Type B pancreatic cell (in vitro differentiated cells): Measurements from ENCODE around the gene SETD4. TPM values are rescaled to one million over a fixed set of nuclear protein-coding genes. Genes with fewer than 3 reads are reported as not detected.

Source experiments
- DNase-seq: peaks from one replicate; pipeline ENCODE4 v3.0.0; 2021; ENCODE audit warnings: mixed read lengths; ENCODE audit not compliant: unreplicated experiment; ENCODE audit errors: extremely low spot score
- H3K27ac Mint-ChIP-seq: 2 replicates; pipeline ENCODE4 v1.8.0; 2021; ENCODE audit warnings: mild to moderate bottlenecking, mixed read lengths
- H3K27me3 Mint-ChIP-seq: 2 replicates; pipeline ENCODE4 v1.8.0; 2021; ENCODE audit warnings: mixed read lengths
- H3K36me3 Mint-ChIP-seq: 2 replicates; pipeline ENCODE4 v1.8.0; 2021; ENCODE audit warnings: mixed read lengths
- H3K4me1 Mint-ChIP-seq: one replicate; pipeline ENCODE4 v1.8.0; 2021; ENCODE audit warnings: mixed read lengths; ENCODE audit not compliant: unreplicated experiment
- H3K4me3 Mint-ChIP-seq: 2 replicates; pipeline ENCODE4 v1.8.0; 2021; ENCODE audit warnings: mild to moderate bottlenecking, mixed read lengths
- H3K9me3 Mint-ChIP-seq: 2 replicates; pipeline ENCODE4 v1.8.0; 2021; ENCODE audit warnings: mixed read lengths
- long read RNA-seq: library from polyadenylated mRNA; unstranded; transcript quantifications from one replicate; pipeline ENCODE4 v2.0.0, GENCODE V29; 2020
- total RNA-seq: library from RNA; stranded (reverse); gene quantifications from 2 replicates; pipeline ENCODE4 v1.2.1, GENCODE V29; 2021; ENCODE audit warnings: low replicate concordance
- TF ChIP-seq, protein P1 (sequence below): fragments of 200-600 bp; sonication (generic); conservative IDR thresholded peaks from 2 replicates; pipeline ENCODE4 v1.5.0; 2021; ENCODE audit warnings: antibody characterized with exemption, mild to moderate bottlenecking

The SETD4 gene, protein sequence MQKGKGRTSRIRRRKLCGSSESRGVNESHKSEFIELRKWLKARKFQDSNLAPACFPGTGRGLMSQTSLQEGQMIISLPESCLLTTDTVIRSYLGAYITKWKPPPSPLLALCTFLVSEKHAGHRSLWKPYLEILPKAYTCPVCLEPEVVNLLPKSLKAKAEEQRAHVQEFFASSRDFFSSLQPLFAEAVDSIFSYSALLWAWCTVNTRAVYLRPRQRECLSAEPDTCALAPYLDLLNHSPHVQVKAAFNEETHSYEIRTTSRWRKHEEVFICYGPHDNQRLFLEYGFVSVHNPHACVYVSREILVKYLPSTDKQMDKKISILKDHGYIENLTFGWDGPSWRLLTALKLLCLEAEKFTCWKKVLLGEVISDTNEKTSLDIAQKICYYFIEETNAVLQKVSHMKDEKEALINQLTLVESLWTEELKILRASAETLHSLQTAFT
- 16.7 and 26.4 TPM in 2 replicates for total RNA-seq
- long read RNA-seq, partial matches to known transcripts: 24 of 52 reads
- long read RNA-seq, other reads (novel, unspliced or antisense): 25 of 52 reads

- H3K4me3 Mint-ChIP-seq: peak within 1 kb of the TSS; percentile 97
- peaks cover 10% of the 10 kb centered on the region for H3K36me3 Mint-ChIP-seq
- peak within 1 kb of the TSS; percentile 95 for H3K27ac Mint-ChIP-seq
Measured at GRCh38 chr21:36060159-36060921, at the start of gene SETD4. Gene SETD4, minus strand, starts transcription at chr21:36060526. Its CDS starts 1,638 bp downstream, at chr21:36058888.

GRCh38 chr21:36109868-36110267 is 49.5 kb upstream of the SETD4 start:
- no peaks in the 10 kb centered on the region for H3K36me3 Mint-ChIP-seq
- no peaks in the 10 kb centered on the region for H3K9me3 Mint-ChIP-seq
- H3K4me3 Mint-ChIP-seq: no peak overlapping the region

More at GRCh38 chr21:36060159-36060921, at the start of gene SETD4:
- no peaks in the 10 kb centered on the region for H3K9me3 Mint-ChIP-seq
- peaks cover 8% of the 10 kb centered on the region for H3K4me1 Mint-ChIP-seq
- DNase-seq: peak; percentile 95
- no peaks in the 10 kb centered on the region for H3K27me3 Mint-ChIP-seq
- TF ChIP-seq, protein P1, sequence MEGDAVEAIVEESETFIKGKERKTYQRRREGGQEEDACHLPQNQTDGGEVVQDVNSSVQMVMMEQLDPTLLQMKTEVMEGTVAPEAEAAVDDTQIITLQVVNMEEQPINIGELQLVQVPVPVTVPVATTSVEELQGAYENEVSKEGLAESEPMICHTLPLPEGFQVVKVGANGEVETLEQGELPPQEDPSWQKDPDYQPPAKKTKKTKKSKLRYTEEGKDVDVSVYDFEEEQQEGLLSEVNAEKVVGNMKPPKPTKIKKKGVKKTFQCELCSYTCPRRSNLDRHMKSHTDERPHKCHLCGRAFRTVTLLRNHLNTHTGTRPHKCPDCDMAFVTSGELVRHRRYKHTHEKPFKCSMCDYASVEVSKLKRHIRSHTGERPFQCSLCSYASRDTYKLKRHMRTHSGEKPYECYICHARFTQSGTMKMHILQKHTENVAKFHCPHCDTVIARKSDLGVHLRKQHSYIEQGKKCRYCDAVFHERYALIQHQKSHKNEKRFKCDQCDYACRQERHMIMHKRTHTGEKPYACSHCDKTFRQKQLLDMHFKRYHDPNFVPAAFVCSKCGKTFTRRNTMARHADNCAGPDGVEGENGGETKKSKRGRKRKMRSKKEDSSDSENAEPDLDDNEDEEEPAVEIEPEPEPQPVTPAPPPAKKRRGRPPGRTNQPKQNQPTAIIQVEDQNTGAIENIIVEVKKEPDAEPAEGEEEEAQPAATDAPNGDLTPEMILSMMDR: no peak

DNA sequence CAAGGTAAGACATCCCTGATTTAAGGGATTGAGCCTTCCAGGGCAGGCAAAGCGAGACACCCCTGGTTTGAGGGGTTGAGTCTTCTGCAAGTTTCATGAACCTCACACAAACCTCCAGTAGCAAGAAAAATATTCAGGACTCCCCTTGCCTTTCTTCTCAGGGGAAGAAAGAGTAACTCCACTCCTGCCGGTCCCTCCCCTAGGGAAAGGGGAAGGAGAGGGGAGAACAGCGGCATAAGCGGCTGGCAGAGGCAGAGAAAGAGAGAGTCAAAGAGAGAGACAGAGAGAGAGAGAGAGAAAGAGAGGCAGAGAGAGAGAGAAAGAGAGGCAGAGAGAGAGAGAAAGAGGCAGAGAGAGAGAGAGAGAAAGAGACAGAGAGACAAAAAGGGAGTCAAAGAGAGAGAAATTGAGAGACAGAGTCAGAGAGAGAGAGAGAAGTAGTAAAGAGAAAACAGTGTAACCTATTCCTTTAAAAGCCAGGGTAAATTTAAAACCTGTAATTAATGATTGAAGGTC is 45.1 kb upstream of the SETD4 start:
- H3K4me1 Mint-ChIP-seq: peaks cover 7% of the 10 kb centered on the region
- TF ChIP-seq, protein P1: no peak
- no peak overlapping the region for H3K4me3 Mint-ChIP-seq
- peaks cover 4% of the 10 kb centered on the region for H3K36me3 Mint-ChIP-seq
- H3K27ac Mint-ChIP-seq: no peak overlapping the region
- peaks cover 15% of the 10 kb centered on the region for H3K9me3 Mint-ChIP-seq
- no peak for DNase-seq
- peaks cover 37% of the 10 kb centered on the region for H3K27me3 Mint-ChIP-seq

More at GRCh38 chr21:36109868-36110267, 49.5 kb upstream of the SETD4 start:
- no peak overlapping the region for H3K27ac Mint-ChIP-seq
- TF ChIP-seq, protein P1: no peak
- DNase-seq: no peak
- peaks cover 16% of the 10 kb centered on the region for H3K4me1 Mint-ChIP-seq
- peaks cover 25% of the 10 kb centered on the region for H3K27me3 Mint-ChIP-seq

DNA sequence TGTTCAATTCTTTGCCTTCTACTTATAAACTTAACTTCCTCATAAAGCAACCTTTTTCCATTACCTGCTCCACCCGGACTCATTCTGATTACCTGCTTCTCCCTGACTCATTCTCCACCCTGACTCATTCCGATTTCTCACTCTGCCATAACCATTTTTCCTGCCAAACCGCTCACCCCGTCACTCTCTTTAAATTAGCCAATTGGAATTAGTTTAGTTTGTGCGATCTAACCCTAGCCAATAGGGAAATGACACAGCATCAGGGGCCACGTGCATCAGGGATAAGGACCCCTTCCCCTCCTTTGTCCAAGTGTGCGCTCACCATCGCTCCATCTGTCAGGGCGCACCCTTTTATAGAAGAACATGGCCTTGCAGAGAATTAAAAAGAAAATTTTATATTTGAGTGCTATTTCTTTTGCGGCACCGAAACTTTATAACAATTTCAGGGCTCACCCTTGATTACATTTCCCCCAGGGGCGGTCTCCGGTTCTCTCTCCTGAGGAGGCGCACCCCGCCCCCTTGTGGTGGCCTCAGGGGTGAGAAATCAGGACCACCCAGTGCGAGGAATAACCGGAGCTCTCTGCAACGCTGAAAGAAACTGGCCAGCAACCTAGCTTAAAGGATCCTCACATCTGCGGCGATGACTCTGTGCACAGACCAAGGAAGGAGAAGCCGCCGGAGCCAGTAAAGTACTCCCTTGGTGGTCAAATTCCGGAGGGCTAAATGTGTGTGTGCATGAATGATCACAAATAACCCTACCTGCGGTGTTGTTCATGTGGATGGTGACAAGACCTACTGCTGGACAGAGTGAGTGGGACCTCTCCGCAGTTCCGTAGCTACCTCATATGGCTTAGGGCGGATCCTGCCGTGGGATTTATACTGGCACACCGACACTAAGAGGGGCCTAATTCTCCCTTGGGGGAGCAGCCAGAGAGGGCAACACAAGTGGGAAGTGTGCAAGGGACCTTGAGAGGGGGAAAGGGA is 44.3 kb upstream of the SETD4 start:
- Mint-ChIP-seq H3K4me3 (peak overlapping the region; percentile 23), H3K27me3 (peaks cover 40% of the 10 kb centered on the region), H3K4me1 (peaks cover 7% of the 10 kb centered on the region), H3K27ac (no peak overlapping the region), H3K9me3 (peaks cover 15% of the 10 kb centered on the region), H3K36me3 (peaks cover 4% of the 10 kb centered on the region)
- TF ChIP-seq, protein P1: peak; percentile 75
- DNase-seq: no peak
